ENCODE measurements around the gene TPRA1. TPM values are rescaled to one million over a fixed set of nuclear protein-coding genes. Genes with fewer than 3 reads are reported as not detected.

TPRA1 gene
- total RNA-seq, 1 experiment from 2014 or later, result 20.0 TPM

- H3K18ac ChIP-seq (ENCODE audit: insufficient read length, low read depth, low read length), result no peak overlapping the region
- no peak overlapping the region for H4K8ac ChIP-seq (replicated peaks; ENCODE audit: insufficient read length, low read depth, low read length)
- no peaks in the 10 kb centered on the region for H3K27me3 ChIP-seq (ENCODE audit: insufficient read depth, low read length)
- H3K23ac ChIP-seq (ENCODE audit: insufficient read length, low read depth, low read length), result no peak overlapping the region
- no peaks in the 10 kb centered on the region for H4K20me1 ChIP-seq (ENCODE audit: control insufficient read depth, insufficient read depth, insufficient read length)
- DNase-seq, result no peak
- H3K4ac ChIP-seq (ENCODE audit: low read depth, low read length), result no peak overlapping the region
- no CpG with 5 or more reads among the region's 9 CpGs for whole genome bisulfite sequencing (ENCODE audit: extremely low coverage, insufficient read length, low lambda C conversion rate)
- TF ChIP-seq CTCF (conservative IDR thresholded peaks at IDR 0.05), result no peak
- no peak overlapping the region for H4K91ac ChIP-seq (ENCODE audit: insufficient read length, low read depth, low read length)
- H3K9me3 Mint-ChIP-seq, result peaks cover 2 to 3% of the 10 kb centered on the region in 2 experiments; a peak in 1 of 5 replicates
- no peak overlapping the region for H3K56ac ChIP-seq (ENCODE audit: insufficient read length, low read depth, low read length)
- no peak overlapping the region for H2AFZ ChIP-seq (ENCODE audit: low read length)
- 0 out of 4 replicates have a peak, but pooled peaks cover 2 to 3% of the 10 kb centered on the region in 2 experiments for H3K4me1 Mint-ChIP-seq
- H3K79me1 ChIP-seq (ENCODE audit: insufficient read depth, low read depth, low read length, poor library complexity, severe bottlenecking), result no peaks in the 10 kb centered on the region
- no peak overlapping the region for H3K14ac ChIP-seq (ENCODE audit: insufficient read depth, low read length)
- no peak overlapping the region for H2BK12ac ChIP-seq (ENCODE audit: insufficient read length, low read depth, low read length)
- H3K79me2 ChIP-seq (ENCODE audit: insufficient read depth, low read length), result no peaks in the 10 kb centered on the region
- no peak overlapping the region for H2BK20ac ChIP-seq (ENCODE audit: low read depth, low read length, poor library complexity, severe bottlenecking)
- H3K27ac ChIP-seq (ENCODE audit: insufficient read length, low read depth, low read length), result no peak overlapping the region
- no peak overlapping the region for H4K5ac ChIP-seq (ENCODE audit: insufficient read length, low read depth, low read length)
- H3K23me2 ChIP-seq (ENCODE audit: insufficient read length, low read depth, low read length, poor library complexity, severe bottlenecking), result no peaks in the 10 kb centered on the region
- H3K9ac ChIP-seq (ENCODE audit: extremely low read depth, insufficient read length, low read length), result no peak overlapping the region
- H3K27ac Mint-ChIP-seq, result no peak overlapping the region
- H3K4me1 ChIP-seq (ENCODE audit: insufficient read depth, low read length), result no peaks in the 10 kb centered on the region
- no peak overlapping the region for H3K4me2 ChIP-seq (ENCODE audit: insufficient read depth, insufficient read length, low read length)
- H3T11ph ChIP-seq (ENCODE audit: low read length), result no peak overlapping the region
- no peak overlapping the region for H2BK120ac ChIP-seq (ENCODE audit: low read depth, low read length, poor library complexity, severe bottlenecking)
- H3K36me3 Mint-ChIP-seq (ENCODE audit: insufficient read depth in 1 of 3, low read depth in 3 of 3), result peaks cover 1 to 8% (median 7%) of the 10 kb centered on the region in 3 experiments; a peak in 4 of 7 replicates
- no peak overlapping the region for H3K4me3 Mint-ChIP-seq
- H3K27me3 Mint-ChIP-seq (ENCODE audit: low read depth), result peaks cover 15% of the 10 kb centered on the region
- H2BK15ac ChIP-seq (ENCODE audit: low read depth, low read length), result no peak overlapping the region
- no peaks in the 10 kb centered on the region for H3K9me3 ChIP-seq (ENCODE audit: control insufficient read depth, low read depth, low read length)
- H2BK5ac ChIP-seq (ENCODE audit: insufficient read length, low read length), result no peak overlapping the region
- no peak overlapping the region for H2AK5ac ChIP-seq (ENCODE audit: insufficient read length, low read length)
These were observed 23.7 kb downstream of the TPRA1 start for GRCh38 chr3:127566833-127567232.

Data from H9 (cell line).